Osteocyte (in vitro differentiated cells): ENCODE measurements around the gene EZH2. TPM values are rescaled to one million over a fixed set of nuclear protein-coding genes. Genes with fewer than 3 reads are reported as not detected.

ENCODE experiments used
- DNase-seq: peaks from one replicate; pipeline ENCODE4 v3.0.0; 2021; ENCODE audit warnings: mixed read lengths; ENCODE audit not compliant: unreplicated experiment; ENCODE audit errors: extremely low spot score
- H3K27ac Mint-ChIP-seq: one replicate; pipeline ENCODE4 v1.8.0; 2021; ENCODE audit warnings: mild to moderate bottlenecking, mixed read lengths; ENCODE audit not compliant: unreplicated experiment
- H3K27me3 Mint-ChIP-seq: one replicate; pipeline ENCODE4 v1.8.0; 2021; ENCODE audit warnings: mixed read lengths; ENCODE audit not compliant: unreplicated experiment
- H3K36me3 Mint-ChIP-seq: one replicate; pipeline ENCODE4 v1.8.0; 2021; ENCODE audit warnings: mixed read lengths; ENCODE audit not compliant: unreplicated experiment
- H3K4me1 Mint-ChIP-seq: one replicate; pipeline ENCODE4 v1.8.0; 2021; ENCODE audit warnings: mixed read lengths; ENCODE audit not compliant: unreplicated experiment
- H3K4me3 Mint-ChIP-seq: one replicate; pipeline ENCODE4 v1.8.0; 2021; ENCODE audit warnings: mild to moderate bottlenecking, moderate library complexity, mixed read lengths; ENCODE audit not compliant: unreplicated experiment
- H3K9me3 Mint-ChIP-seq: one replicate; pipeline ENCODE4 v1.8.0; 2021; ENCODE audit warnings: mixed read lengths; ENCODE audit not compliant: unreplicated experiment
- CTCF ChIP-seq: fragments of 200-600 bp; sonication (generic); IDR thresholded peaks from 2 replicates; pipeline ENCODE4 v1.5.0; 2021; ENCODE audit warnings: antibody characterized with exemption, mild to moderate bottlenecking, moderate library complexity
- total RNA-seq: library from RNA; stranded (reverse); gene quantifications from 2 replicates; pipeline ENCODE4 v1.2.1, GENCODE V29; 2021

Gene EZH2
- total RNA-seq, 1 donor from 2014 or later = 13.0 TPM

- H3K4me3 Mint-ChIP-seq = no peak overlapping the region
- H3K27ac Mint-ChIP-seq = no peak overlapping the region
- H3K4me1 Mint-ChIP-seq = no peaks in the 10 kb centered on the region
- no peak for TF ChIP-seq CTCF
- H3K27me3 Mint-ChIP-seq = no peaks in the 10 kb centered on the region
- DNase-seq = no peak
- peaks cover 58% of the 10 kb centered on the region for H3K36me3 Mint-ChIP-seq
- no peaks in the 10 kb centered on the region for H3K9me3 Mint-ChIP-seq
Measured at GRCh38 chr7:148802101-148802493, 82.0 kb downstream of the EZH2 start.

- H3K4me1 Mint-ChIP-seq = no peaks in the 10 kb centered on the region
- TF ChIP-seq CTCF = no peak
- H3K27me3 Mint-ChIP-seq = no peaks in the 10 kb centered on the region
- H3K36me3 Mint-ChIP-seq = peaks cover 53% of the 10 kb centered on the region
- H3K4me3 Mint-ChIP-seq = no peak overlapping the region
- H3K9me3 Mint-ChIP-seq = no peaks in the 10 kb centered on the region
- H3K27ac Mint-ChIP-seq = no peak overlapping the region
- no peak for DNase-seq
Measured at GRCh38 chr7:148800677-148801076, 83.4 kb downstream of the EZH2 start.

GRCh38 chr7:148799893-148800555, 84.1 kb downstream of the EZH2 start:
- DNase-seq = no peak
- TF ChIP-seq CTCF = no peak
- no peaks in the 10 kb centered on the region for H3K27me3 Mint-ChIP-seq
- no peaks in the 10 kb centered on the region for H3K4me1 Mint-ChIP-seq
- H3K9me3 Mint-ChIP-seq = no peaks in the 10 kb centered on the region
- no peak overlapping the region for H3K4me3 Mint-ChIP-seq
- no peak overlapping the region for H3K27ac Mint-ChIP-seq
- peaks cover 52% of the 10 kb centered on the region for H3K36me3 Mint-ChIP-seq

- TF ChIP-seq CTCF = no peak
- Mint-ChIP-seq H3K4me3 (no peak overlapping the region), H3K27ac (no peak overlapping the region), H3K27me3 (no peaks in the 10 kb centered on the region), H3K4me1 (no peaks in the 10 kb centered on the region), H3K36me3 (peaks cover 68% of the 10 kb centered on the region), H3K9me3 (peaks cover 5% of the 10 kb centered on the region)
- no peak for DNase-seq
Measured at GRCh38 chr7:148796841-148797240, 87.2 kb downstream of the EZH2 start.

- peaks cover 5% of the 10 kb centered on the region for H3K9me3 Mint-ChIP-seq
- H3K4me1 Mint-ChIP-seq = no peaks in the 10 kb centered on the region
- no peak for TF ChIP-seq CTCF
- H3K4me3 Mint-ChIP-seq = no peak overlapping the region
- no peak for DNase-seq
- no peaks in the 10 kb centered on the region for H3K27me3 Mint-ChIP-seq
- H3K36me3 Mint-ChIP-seq = peaks cover 71% of the 10 kb centered on the region
- no peak overlapping the region for H3K27ac Mint-ChIP-seq
Measured at GRCh38 chr7:148794476-148794875, 89.6 kb downstream of the EZH2 start.
